Measurements from ENCODE around the gene HIF3A. TPM values are rescaled to one million over a fixed set of nuclear protein-coding genes. Genes with fewer than 3 reads are reported as not detected.

HIF3A gene
- total RNA-seq (ENCODE audit: low replicate concordance) = 6.7 and 18.0 TPM in 2 replicates

- Histone ChIP-seq H3K27ac (no peak within 1 kb of the TSS), H3K36me3 (no peaks in the 10 kb centered on the region), H4K20me1 (ENCODE audit: low read depth) (no peaks in the 10 kb centered on the region), H3K9ac (peak within 1 kb of the TSS; percentile 66), H3K27me3 (peaks cover 21% of the 10 kb centered on the region), H2AFZ (replicated peaks) (peak within 1 kb of the TSS; percentile 86), H3K79me2 (ENCODE audit: low read depth) (peaks cover 15% of the 10 kb centered on the region), H3K4me1 (peaks cover 38% of the 10 kb centered on the region), H3F3A (ENCODE audit: low read depth) (peaks cover 35% of the 10 kb centered on the region), H3K9me3 (ENCODE audit: low read depth) (no peaks in the 10 kb centered on the region), H3K4me2 (peak within 1 kb of the TSS; percentile 98), H3K4me3 (peak within 1 kb of the TSS; percentile 96)
- Mint-ChIP-seq H3K27me3 (ENCODE audit: insufficient read depth, low read depth) (peaks cover 5% of the 10 kb centered on the region), H3K4me1 (peaks cover 23% of the 10 kb centered on the region), H3K9me3 (peaks cover 2% of the 10 kb centered on the region), H3K36me3 (no peaks in the 10 kb centered on the region), H3K4me3 (peak within 1 kb of the TSS; percentile 87), H3K27ac (peak within 1 kb of the TSS; percentile 53)
- DNase-seq (ENCODE audit: low spot score) = peak; percentile 98
- TF ChIP-seq, protein P1, sequence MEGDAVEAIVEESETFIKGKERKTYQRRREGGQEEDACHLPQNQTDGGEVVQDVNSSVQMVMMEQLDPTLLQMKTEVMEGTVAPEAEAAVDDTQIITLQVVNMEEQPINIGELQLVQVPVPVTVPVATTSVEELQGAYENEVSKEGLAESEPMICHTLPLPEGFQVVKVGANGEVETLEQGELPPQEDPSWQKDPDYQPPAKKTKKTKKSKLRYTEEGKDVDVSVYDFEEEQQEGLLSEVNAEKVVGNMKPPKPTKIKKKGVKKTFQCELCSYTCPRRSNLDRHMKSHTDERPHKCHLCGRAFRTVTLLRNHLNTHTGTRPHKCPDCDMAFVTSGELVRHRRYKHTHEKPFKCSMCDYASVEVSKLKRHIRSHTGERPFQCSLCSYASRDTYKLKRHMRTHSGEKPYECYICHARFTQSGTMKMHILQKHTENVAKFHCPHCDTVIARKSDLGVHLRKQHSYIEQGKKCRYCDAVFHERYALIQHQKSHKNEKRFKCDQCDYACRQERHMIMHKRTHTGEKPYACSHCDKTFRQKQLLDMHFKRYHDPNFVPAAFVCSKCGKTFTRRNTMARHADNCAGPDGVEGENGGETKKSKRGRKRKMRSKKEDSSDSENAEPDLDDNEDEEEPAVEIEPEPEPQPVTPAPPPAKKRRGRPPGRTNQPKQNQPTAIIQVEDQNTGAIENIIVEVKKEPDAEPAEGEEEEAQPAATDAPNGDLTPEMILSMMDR (IDR thresholded peaks at IDR 0.05) = no peak
- TF ChIP-seq EZH2 (IDR thresholded peaks at IDR 0.05) (no peak), EZH2phosphoT487 (IDR thresholded peaks at IDR 0.05) (no peak)
These were observed at the start of gene HIF3A for GRCh38 chr19:46296722-46297461. Gene HIF3A (plus strand): TSS chr19:46297042. CDS start chr19:46297077, 35 bp downstream.

DNA sequence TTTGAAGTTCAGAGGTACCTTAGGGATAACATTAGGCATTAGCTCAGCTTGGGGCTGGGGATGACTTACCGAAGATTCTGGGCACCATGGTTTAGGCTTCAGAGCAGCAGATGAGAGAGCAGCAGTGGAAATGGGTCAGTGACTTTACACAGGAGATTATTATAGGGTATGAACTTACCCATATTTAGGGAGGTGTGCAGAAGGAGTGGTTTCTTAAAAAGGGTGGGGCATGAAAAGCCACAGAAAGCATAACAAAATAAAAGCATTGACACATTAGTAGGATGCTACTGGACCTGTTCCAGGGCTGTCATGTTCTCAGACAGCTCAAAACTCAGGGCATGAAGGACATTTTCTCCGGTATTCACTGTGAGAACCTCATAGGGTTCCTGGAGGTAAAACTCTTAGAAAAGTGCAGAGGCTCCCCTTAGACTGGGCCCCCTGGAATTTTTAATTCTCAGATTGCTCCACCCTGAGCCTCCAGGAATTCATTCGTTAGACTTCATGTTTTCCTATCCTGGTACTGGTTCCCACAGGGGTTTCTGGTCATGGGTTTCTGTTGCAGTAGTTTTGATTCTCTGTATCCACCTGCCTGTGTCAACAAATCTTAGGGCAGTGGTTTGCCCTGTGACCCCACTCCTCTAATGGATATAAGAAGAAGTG is 46.6 kb upstream of the HIF3A start:
- H3K36me3 ChIP-seq = no peaks in the 10 kb centered on the region
- DNase-seq (ENCODE audit: low spot score) = no peak
- H3K4me3 ChIP-seq = no peak overlapping the region
- TF ChIP-seq, protein P1 (IDR thresholded peaks at IDR 0.05) = no peak
- TF ChIP-seq EZH2phosphoT487 (IDR thresholded peaks at IDR 0.05) (no peak), EZH2 (IDR thresholded peaks at IDR 0.05) (no peak)
- no peak overlapping the region for H2AFZ ChIP-seq (replicated peaks)
- no peak overlapping the region for H3K27ac Mint-ChIP-seq
- H3K4me1 ChIP-seq = peaks cover 19% of the 10 kb centered on the region
- no peaks in the 10 kb centered on the region for H3K27me3 ChIP-seq
- no peaks in the 10 kb centered on the region for H4K20me1 ChIP-seq (ENCODE audit: low read depth)
- no peak overlapping the region for H3K4me2 ChIP-seq
- H3F3A ChIP-seq (ENCODE audit: low read depth) = no peaks in the 10 kb centered on the region
- H3K27ac ChIP-seq = no peak overlapping the region
- no peaks in the 10 kb centered on the region for H3K36me3 Mint-ChIP-seq
- H3K9ac ChIP-seq = no peak overlapping the region
- H3K4me3 Mint-ChIP-seq = no peak overlapping the region
- no peaks in the 10 kb centered on the region for H3K27me3 Mint-ChIP-seq (ENCODE audit: insufficient read depth, low read depth)
- no peaks in the 10 kb centered on the region for H3K9me3 Mint-ChIP-seq
- H3K4me1 Mint-ChIP-seq = peaks cover 8% of the 10 kb centered on the region
- H3K9me3 ChIP-seq (ENCODE audit: low read depth) = no peaks in the 10 kb centered on the region
- H3K79me2 ChIP-seq (ENCODE audit: low read depth) = no peaks in the 10 kb centered on the region

DNA sequence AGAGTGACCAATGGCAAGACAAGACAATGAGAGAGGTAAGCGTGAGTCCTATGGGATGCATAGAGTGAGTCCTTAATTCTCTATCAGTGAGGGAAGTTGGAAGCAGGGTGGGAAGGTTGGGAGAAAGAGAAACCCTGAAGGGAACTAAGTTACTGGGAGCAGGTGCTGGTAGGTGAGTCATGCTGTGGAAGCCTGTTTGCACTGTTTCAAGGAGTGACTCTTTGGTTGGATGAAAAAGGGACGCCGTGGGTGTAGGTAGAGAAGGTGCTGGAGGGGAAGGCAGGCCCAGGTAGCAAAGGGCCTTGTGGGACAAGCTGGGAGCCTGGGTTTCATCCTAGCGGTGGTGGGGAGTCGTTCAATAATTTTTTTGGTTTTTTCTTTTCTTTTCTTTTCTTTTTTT is 45.4 kb upstream of the HIF3A start:
- Mint-ChIP-seq H3K9me3 (no peaks in the 10 kb centered on the region), H3K36me3 (no peaks in the 10 kb centered on the region), H3K27me3 (ENCODE audit: insufficient read depth, low read depth) (peaks cover 3% of the 10 kb centered on the region), H3K4me3 (no peak overlapping the region), H3K27ac (no peak overlapping the region), H3K4me1 (peaks cover 8% of the 10 kb centered on the region)
- Histone ChIP-seq H4K20me1 (ENCODE audit: low read depth) (no peaks in the 10 kb centered on the region), H3K36me3 (no peaks in the 10 kb centered on the region), H3K27ac (no peak overlapping the region), H3K4me1 (peaks cover 8% of the 10 kb centered on the region), H3K27me3 (no peaks in the 10 kb centered on the region), H3K9me3 (ENCODE audit: low read depth) (no peaks in the 10 kb centered on the region), H2AFZ (replicated peaks) (no peak overlapping the region), H3K4me3 (no peak overlapping the region), H3K4me2 (no peak overlapping the region), H3F3A (ENCODE audit: low read depth) (no peaks in the 10 kb centered on the region), H3K79me2 (ENCODE audit: low read depth) (no peaks in the 10 kb centered on the region), H3K9ac (no peak overlapping the region)
- no peak for TF ChIP-seq EZH2 (IDR thresholded peaks at IDR 0.05)
- TF ChIP-seq, protein P1 (IDR thresholded peaks at IDR 0.05) = no peak
- no peak for TF ChIP-seq EZH2phosphoT487 (IDR thresholded peaks at IDR 0.05)
- DNase-seq (ENCODE audit: low spot score) = no peak

Data from neural progenitor cell (in vitro differentiated cells).